IMR-90 (cell line): Measurements from ENCODE around the gene MICALL2. TPM values are rescaled to one million over a fixed set of nuclear protein-coding genes. Genes with fewer than 3 reads are reported as not detected.

ENCODE experiments used
- ATAC-seq: fragments of 200-7000 bp; cut with Tn5 transposase; 2 replicates; pipeline ENCODE4 v1.9.1; 2020; ENCODE audit warnings: low read depth, mild to moderate bottlenecking, moderate library complexity
- BruUV-seq: library from RNA; stranded (reverse); fragments of 400-500 nt; replicated peaks from 2 replicates; lab custom pipeline; 2021; lab: Mats Ljungman, UMichigan
- CTCF ChIA-PET: fragments of 300-600 bp; formaldehyde crosslinking; extraction: SDS; loops from one replicate; lab custom pipeline; 2021; ENCODE audit warnings: antibody characterized with exemption; lab: Yijun Ruan, JAX
- POLR2A ChIA-PET: fragments of 300-600 bp; sonication (Branson Sonifier 250); formaldehyde crosslinking; loops from one replicate; lab custom pipeline; 2022; ENCODE audit warnings: antibody characterized with exemption; ENCODE audit not compliant: unreplicated experiment; lab: Charles Lee
- DNase-seq: peaks from one replicate; pipeline ENCODE4 v3.0.0; 2013
- H2AFZ ChIP-seq: replicated peaks from 2 replicates; pipeline ENCODE3; 2013; ENCODE audit warnings: low read length, mild to moderate bottlenecking; ENCODE audit not compliant: poor library complexity
- H2AK5ac ChIP-seq: 2 replicates; pipeline ENCODE4 v1.6.1; 2013; ENCODE audit warnings: low read depth, low read length, inconsistent platforms
- H2AK9ac ChIP-seq: replicated peaks from 2 replicates; pipeline ENCODE3; 2013; ENCODE audit warnings: mild to moderate bottlenecking, low read depth, low read length, moderate library complexity; ENCODE audit not compliant: poor library complexity
- H2BK120ac ChIP-seq: 2 replicates; pipeline ENCODE4 v1.6.1; 2013; ENCODE audit warnings: low read depth, low read length, inconsistent platforms
- H2BK15ac ChIP-seq: 3 replicates; pipeline ENCODE4 v1.6.1; 2013; ENCODE audit warnings: low read depth, low read length, inconsistent platforms
- H2BK20ac ChIP-seq: 2 replicates; pipeline ENCODE4 v1.6.1; 2013; ENCODE audit warnings: low read depth, mild to moderate bottlenecking, inconsistent platforms, low read length, moderate library complexity
- H2BK5ac ChIP-seq: 2 replicates; pipeline ENCODE4 v1.6.1; 2013; ENCODE audit warnings: mild to moderate bottlenecking, low read depth, low read length, inconsistent platforms; ENCODE audit not compliant: poor library complexity, severe bottlenecking
- H3K14ac ChIP-seq: replicated peaks from 2 replicates; pipeline ENCODE4 v1.6.1; 2013; ENCODE audit warnings: low read depth, low read length, inconsistent platforms
- H3K18ac ChIP-seq: 2 replicates; pipeline ENCODE4 v1.6.1; 2013; ENCODE audit warnings: low read depth, low read length, control low read depth
- H3K23ac ChIP-seq: 2 replicates; pipeline ENCODE4 v1.6.1; 2013; ENCODE audit warnings: low read depth, low read length, inconsistent platforms
- H3K27ac ChIP-seq: 2 replicates; pipeline ENCODE4 v1.5.1; 2013; ENCODE audit warnings: mild to moderate bottlenecking, control low read depth, low read length; ENCODE audit not compliant: insufficient read depth
- H3K27me3 ChIP-seq: 2 replicates; pipeline ENCODE4 v1.6.1; 2013; ENCODE audit warnings: low read length; ENCODE audit not compliant: control insufficient read depth, insufficient read depth
- H3K36me3 ChIP-seq: 2 replicates; pipeline ENCODE4 v1.6.1; 2013; ENCODE audit warnings: low read length, mixed read lengths; ENCODE audit not compliant: control insufficient read depth, insufficient read depth
- H3K4ac ChIP-seq: 2 replicates; pipeline ENCODE4 v1.6.1; 2013; ENCODE audit warnings: low read depth, low read length, inconsistent platforms
- H3K4me1 ChIP-seq: 2 replicates; pipeline ENCODE4 v1.6.1; 2013; ENCODE audit warnings: low read length, mixed read lengths; ENCODE audit not compliant: control insufficient read depth, insufficient read depth
- H3K4me2 ChIP-seq: 2 replicates; pipeline ENCODE4 v1.6.1; 2013; ENCODE audit warnings: low read depth, mild to moderate bottlenecking, control low read depth, low read length, moderate library complexity
- H3K4me3 ChIP-seq: 2 replicates; pipeline ENCODE4 v1.5.1; 2013; ENCODE audit warnings: low read depth, mild to moderate bottlenecking, control low read depth, low read length, moderate library complexity; ENCODE audit not compliant: insufficient read depth
- H3K56ac ChIP-seq: 2 replicates; pipeline ENCODE4 v1.6.1; 2013; ENCODE audit warnings: low read length, inconsistent platforms; ENCODE audit not compliant: insufficient read depth; ENCODE audit errors: extremely low read depth
- H3K79me1 ChIP-seq, 2 experiments: 2 replicates each; pipeline ENCODE4 v1.6.1; 2013; ENCODE audit warnings: low read length in 2 of 2, inconsistent platforms in 1 of 2, low read depth in 1 of 2
- H3K9ac ChIP-seq: 2 replicates; pipeline ENCODE4 v1.6.1; 2013; ENCODE audit warnings: low read depth, low read length, control low read depth
- H3K9me1 ChIP-seq: 2 replicates; pipeline ENCODE4 v1.6.1; 2013; ENCODE audit warnings: low read length, inconsistent platforms; ENCODE audit not compliant: insufficient read depth
- H3K9me3 ChIP-seq: 2 replicates; pipeline ENCODE4 v1.6.1; 2013; ENCODE audit warnings: low read length; ENCODE audit not compliant: control insufficient read depth, insufficient read depth
- H4K20me1 ChIP-seq: 2 replicates; pipeline ENCODE4 v1.6.1; 2013; ENCODE audit warnings: low read length, inconsistent platforms; ENCODE audit not compliant: insufficient read depth
- H4K5ac ChIP-seq: 2 replicates; pipeline ENCODE4 v1.6.1; 2013; ENCODE audit warnings: mild to moderate bottlenecking, low read depth, low read length, control low read depth
- H4K8ac ChIP-seq, 2 experiments: 2 replicates each; pipeline ENCODE4 v1.6.1; 2013; ENCODE audit warnings: low read depth in 2 of 2, low read length in 2 of 2, control low read depth in 1 of 2, inconsistent platforms in 1 of 2
- H4K91ac ChIP-seq: 2 replicates; pipeline ENCODE4 v1.6.1; 2013; ENCODE audit warnings: low read depth, low read length, inconsistent platforms; ENCODE audit not compliant: insufficient read depth
- BHLHE40 ChIP-seq: fragments of 150-350 bp; IDR thresholded peaks from 2 replicates; pipeline ENCODE4 v1.6.1; 2016; ENCODE audit warnings: mild to moderate bottlenecking, low read depth, low read length
- CEBPB ChIP-seq: IDR thresholded peaks from 2 replicates; pipeline ENCODE4 v1.6.1; 2012; ENCODE audit warnings: low read depth, low read length, improper control_type of control experiment
- MAZ ChIP-seq: IDR thresholded peaks from 2 replicates; pipeline ENCODE4 v1.6.1; 2012; ENCODE audit warnings: low read depth, mild to moderate bottlenecking, low read length, improper control_type of control experiment, moderate library complexity, borderline replicate concordance
- MXI1 ChIP-seq: IDR thresholded peaks from 2 replicates; pipeline ENCODE4 v1.6.1; 2012; ENCODE audit warnings: low read depth, mild to moderate bottlenecking, low read length, moderate library complexity, borderline replicate concordance
- POLR2A ChIP-seq: IDR thresholded peaks from 2 replicates; pipeline ENCODE4 v1.6.1; 2012; ENCODE audit warnings: mild to moderate bottlenecking, low read depth, low read length
- RAD21 ChIP-seq: IDR thresholded peaks from 2 replicates; pipeline ENCODE4 v1.6.1; 2012; ENCODE audit warnings: low read length, improper control_type of control experiment
- RCOR1 ChIP-seq: IDR thresholded peaks from 2 replicates; pipeline ENCODE4 v1.6.1; 2012; ENCODE audit warnings: mild to moderate bottlenecking, low read length, improper control_type of control experiment; ENCODE audit not compliant: insufficient replicate concordance
- RFX5 ChIP-seq: IDR thresholded peaks from 2 replicates; pipeline ENCODE4 v1.8.0; 2012; ENCODE audit warnings: low read depth, mild to moderate bottlenecking, low read length, moderate library complexity
- SMC3 ChIP-seq: fragments of 150-350 bp; IDR thresholded peaks from 2 replicates; pipeline ENCODE4 v1.6.1; 2016; ENCODE audit warnings: low read depth, mild to moderate bottlenecking, antibody characterized with exemption, low read length, moderate library complexity
- USF2 ChIP-seq: fragments of 150-350 bp; IDR thresholded peaks from 2 replicates; pipeline ENCODE4 v1.6.1; 2017; ENCODE audit warnings: mild to moderate bottlenecking, antibody characterized with exemption, low read length, low read depth
- WGBS, 2 experiments: methylation state at CpG; one replicate each; pipeline versions ENCODE4 v1.1.5 to v1.1.7; 2013; ENCODE audit warnings: missing lambda C conversion rate in 2 of 2; ENCODE audit not compliant: insufficient read length in 1 of 2; ENCODE audit errors: extremely low coverage in 2 of 2; 5-methylcytosine and 5-hydroxymethylcytosine counted together
- dilution Hi-C: fragments of 300-500 bp; cut with HindIII; formaldehyde crosslinking; loops from one replicate; pipeline ENCODE4 v1.14.3; 2018; ENCODE audit warnings: low sequenced_read_pairs; ENCODE audit not compliant: unreplicated experiment
- in situ Hi-C: fragments of 300-500 bp; cut with MboI; formaldehyde crosslinking; loops from 3 replicates; pipeline ENCODE4 v1.14.3; 2019; ENCODE audit warnings: low sequenced_read_pairs, inconsistent platforms, mixed read lengths
- intact Hi-C: fragments of 100-400 bp; cut with micrococcal nuclease; formaldehyde crosslinking; loops from 2 replicates; pipeline ENCODE4 v1.10.0; 2022
- polyA plus RNA-seq, 3 experiments: library from polyadenylated mRNA; depleted of rRNA; stranded (reverse); fragments of >200 nt; gene quantifications; 2 replicates each; pipeline ENCODE4 v1.2.3, GENCODE V29; 2012; ENCODE audit warnings: low replicate concordance in 1 of 3
- total RNA-seq: library from RNA; depleted of rRNA; stranded (reverse); fragments of >200 nt; gene quantifications from 2 replicates; pipeline ENCODE4 v1.2.3, GENCODE V29; 2012
- TF ChIP-seq, protein P1 (sequence below): fragments of 150-350 bp; IDR thresholded peaks from 2 replicates; pipeline ENCODE4 v1.6.1; 2016; ENCODE audit warnings: low read depth, mild to moderate bottlenecking, low read length, moderate library complexity, borderline replicate concordance

MICALL2 gene
- total and polyA plus RNA-seq, 2 of the 4 experiments (the other 2 are of a cell fraction): 6.6 to 34.1 TPM

- H4K8ac ChIP-seq: no peak overlapping the region
- no peak overlapping the region for H3K27ac ChIP-seq
- ATAC-seq: no peak
- no peak overlapping the region for H2BK20ac ChIP-seq
- POLR2A ChIA-PET: no interaction called here
- H4K20me1 ChIP-seq: no peaks in the 10 kb centered on the region; the same call in 1 of the 2 replicates
- H3K9me1 ChIP-seq: no peaks in the 10 kb centered on the region
- H3K4me1 ChIP-seq: no peaks in the 10 kb centered on the region
- no peak overlapping the region for H2BK15ac ChIP-seq
- no peak overlapping the region for H3K4ac ChIP-seq
- H3K4me2 ChIP-seq: no peak overlapping the region
- H2AFZ ChIP-seq: no peak overlapping the region
- no peak overlapping the region for H2BK5ac ChIP-seq
- H2AK5ac ChIP-seq: no peak overlapping the region
- no peak overlapping the region for H3K14ac ChIP-seq
- no peak overlapping the region for H3K4me3 ChIP-seq
- no peak overlapping the region for H3K18ac ChIP-seq
- dilution Hi-C loops: no loop called here
- CTCF ChIA-PET: no interaction called here
- intact Hi-C loops: loop anchor here (5.0 to 10.0 kb wide), 2 partner anchors 186 to 219 kb away; no protein-coding TSS in a partner anchor
- TF ChIP-seq RFX5 (no peak), RCOR1 (no peak), SMC3 (no peak), POLR2A (no peak), USF2 (no peak), MAZ (no peak), RAD21 (no peak), CEBPB (no peak), BHLHE40 (no peak), MXI1 (no peak)
- TF ChIP-seq, protein P1, sequence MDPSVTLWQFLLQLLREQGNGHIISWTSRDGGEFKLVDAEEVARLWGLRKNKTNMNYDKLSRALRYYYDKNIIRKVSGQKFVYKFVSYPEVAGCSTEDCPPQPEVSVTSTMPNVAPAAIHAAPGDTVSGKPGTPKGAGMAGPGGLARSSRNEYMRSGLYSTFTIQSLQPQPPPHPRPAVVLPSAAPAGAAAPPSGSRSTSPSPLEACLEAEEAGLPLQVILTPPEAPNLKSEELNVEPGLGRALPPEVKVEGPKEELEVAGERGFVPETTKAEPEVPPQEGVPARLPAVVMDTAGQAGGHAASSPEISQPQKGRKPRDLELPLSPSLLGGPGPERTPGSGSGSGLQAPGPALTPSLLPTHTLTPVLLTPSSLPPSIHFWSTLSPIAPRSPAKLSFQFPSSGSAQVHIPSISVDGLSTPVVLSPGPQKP: no peak
- peaks cover 46% of the 10 kb centered on the region for H3K27me3 ChIP-seq
- DNase-seq: no peak
- no peak overlapping the region for H3K23ac ChIP-seq
- H4K91ac ChIP-seq: no peak overlapping the region
- H2BK120ac ChIP-seq: no peak overlapping the region
- no peaks in the 10 kb centered on the region for H3K79me1 ChIP-seq
- no peaks in the 10 kb centered on the region for H3K36me3 ChIP-seq
- H4K5ac ChIP-seq: no peak overlapping the region
- no peak overlapping the region for H3K9ac ChIP-seq
- H2AK9ac ChIP-seq: no peak overlapping the region
- in situ Hi-C loops: no loop called here
- H3K9me3 ChIP-seq: no peaks in the 10 kb centered on the region
- no CpG with 5 or more reads among the region's 12 CpGs for whole genome bisulfite sequencing, 2 experiments
- H3K56ac ChIP-seq: no peak overlapping the region
- BruUV-seq: no TSS peak
Observed at GRCh38 chr7:1410992-1411391, 48.3 kb downstream of the MICALL2 start.
